NCI-H1436 treated with DMSO at 0.1 percent for 48 hours (cell line): ENCODE measurements around the gene DIS3.
"Not testable (repeated sequence)": the region's sequence is repeated elsewhere in the genome, so short reads cannot be mapped to it uniquely, and the experiment has no call there.

Experiments used
- DNase-seq: peaks from one replicate; lab custom pipeline; 2025; lab: John Stamatoyannopoulos, UW

DIS3 gene, protein sequence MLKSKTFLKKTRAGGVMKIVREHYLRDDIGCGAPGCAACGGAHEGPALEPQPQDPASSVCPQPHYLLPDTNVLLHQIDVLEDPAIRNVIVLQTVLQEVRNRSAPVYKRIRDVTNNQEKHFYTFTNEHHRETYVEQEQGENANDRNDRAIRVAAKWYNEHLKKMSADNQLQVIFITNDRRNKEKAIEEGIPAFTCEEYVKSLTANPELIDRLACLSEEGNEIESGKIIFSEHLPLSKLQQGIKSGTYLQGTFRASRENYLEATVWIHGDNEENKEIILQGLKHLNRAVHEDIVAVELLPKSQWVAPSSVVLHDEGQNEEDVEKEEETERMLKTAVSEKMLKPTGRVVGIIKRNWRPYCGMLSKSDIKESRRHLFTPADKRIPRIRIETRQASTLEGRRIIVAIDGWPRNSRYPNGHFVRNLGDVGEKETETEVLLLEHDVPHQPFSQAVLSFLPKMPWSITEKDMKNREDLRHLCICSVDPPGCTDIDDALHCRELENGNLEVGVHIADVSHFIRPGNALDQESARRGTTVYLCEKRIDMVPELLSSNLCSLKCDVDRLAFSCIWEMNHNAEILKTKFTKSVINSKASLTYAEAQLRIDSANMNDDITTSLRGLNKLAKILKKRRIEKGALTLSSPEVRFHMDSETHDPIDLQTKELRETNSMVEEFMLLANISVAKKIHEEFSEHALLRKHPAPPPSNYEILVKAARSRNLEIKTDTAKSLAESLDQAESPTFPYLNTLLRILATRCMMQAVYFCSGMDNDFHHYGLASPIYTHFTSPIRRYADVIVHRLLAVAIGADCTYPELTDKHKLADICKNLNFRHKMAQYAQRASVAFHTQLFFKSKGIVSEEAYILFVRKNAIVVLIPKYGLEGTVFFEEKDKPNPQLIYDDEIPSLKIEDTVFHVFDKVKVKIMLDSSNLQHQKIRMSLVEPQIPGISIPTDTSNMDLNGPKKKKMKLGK

DNA sequence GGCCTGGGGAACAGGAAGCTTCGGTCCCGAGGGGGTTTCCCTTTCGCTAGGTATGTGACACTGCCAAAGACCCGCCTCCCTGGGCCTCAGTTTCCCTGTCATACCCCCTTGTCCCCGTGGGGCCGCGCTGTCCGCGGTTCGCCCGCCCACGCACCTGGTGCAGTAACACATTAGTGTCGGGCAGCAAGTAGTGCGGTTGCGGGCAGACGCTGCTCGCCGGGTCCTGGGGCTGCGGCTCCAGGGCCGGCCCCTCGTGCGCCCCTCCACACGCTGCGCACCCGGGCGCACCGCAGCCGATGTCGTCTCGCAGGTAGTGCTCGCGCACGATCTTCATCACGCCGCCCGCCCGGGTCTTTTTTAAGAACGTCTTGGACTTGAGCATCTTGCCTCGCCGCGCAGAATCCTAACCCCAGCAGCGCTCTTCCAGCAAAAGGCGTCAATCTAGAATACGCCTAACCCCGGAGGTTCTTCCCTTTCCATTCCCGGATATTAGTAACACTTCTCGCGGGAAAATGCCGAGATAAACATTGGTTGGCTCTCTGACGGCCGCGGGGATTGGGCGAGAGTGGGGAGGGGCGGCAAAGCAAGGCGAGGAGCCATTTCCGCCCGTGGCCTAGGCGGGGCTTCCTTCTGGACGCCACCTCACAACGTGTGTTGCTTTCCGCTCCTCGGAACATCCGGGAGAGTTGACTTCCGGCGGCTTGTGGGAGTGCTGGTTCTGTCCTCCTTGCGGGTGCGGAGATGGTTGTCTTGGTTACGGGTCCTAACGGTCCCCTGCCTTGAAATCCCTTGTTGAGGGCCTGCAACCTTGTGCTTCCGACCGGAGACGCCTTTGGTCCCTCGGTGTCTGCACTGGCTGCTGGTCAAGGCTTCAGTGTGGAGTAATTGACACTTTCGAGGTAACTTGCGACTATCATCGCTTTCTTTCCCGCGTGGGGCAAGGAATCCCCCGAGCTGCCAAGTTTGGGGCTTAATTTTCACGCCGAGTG lies at the start of gene DIS3, which contains the start of gene PIBF1:
Gene DIS3 (minus strand): TSS at position 450 of the 989 bp plus-strand sequence. CDS start 68 bp downstream, at position 382.
Gene PIBF1 (plus strand): TSS at position 683 of the 989 bp plus-strand sequence. CDS start 1,337 bp downstream, outside the sequence.
- DNase-seq: peak; percentile 98

DNA sequence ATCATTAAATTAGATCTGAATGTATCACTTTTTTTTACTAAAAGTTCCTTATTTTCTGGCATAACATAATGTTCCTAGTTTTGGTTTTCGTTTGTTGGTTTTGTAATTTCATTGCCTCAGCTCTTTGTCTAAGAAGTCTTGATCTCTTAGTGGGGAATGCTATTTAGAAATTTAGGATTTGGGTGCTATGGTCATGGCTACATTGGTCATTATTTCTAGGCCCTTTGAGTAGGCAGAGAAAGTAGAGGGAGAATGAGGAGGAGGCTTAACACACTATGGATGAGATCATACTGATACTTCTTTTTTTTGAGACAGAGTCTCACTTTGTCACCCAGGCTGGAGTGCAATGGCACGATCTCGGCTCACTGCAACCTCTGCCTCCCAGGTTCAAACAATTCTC lies 42.0 kb upstream of the DIS3 start:
- no peak for DNase-seq

DNA sequence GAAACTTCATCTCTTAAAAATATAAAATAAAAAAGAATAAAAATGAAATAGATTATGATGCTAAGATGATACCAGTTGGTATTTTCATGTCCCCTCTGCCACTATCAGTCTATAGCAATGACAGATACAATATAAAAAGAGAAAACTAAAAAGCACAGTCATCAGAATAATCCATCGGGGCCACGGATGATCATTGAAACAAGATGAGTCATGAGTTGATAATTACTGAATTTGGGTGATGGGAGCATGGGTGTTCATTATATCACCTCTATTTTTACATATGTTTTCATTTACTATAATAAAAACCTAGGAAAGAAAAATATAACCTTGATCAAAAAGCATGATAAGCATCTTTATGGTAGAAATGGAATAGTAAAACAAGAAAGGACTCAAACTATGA lies 41.4 kb upstream of the DIS3 start:
- DNase-seq: no peak

DNA sequence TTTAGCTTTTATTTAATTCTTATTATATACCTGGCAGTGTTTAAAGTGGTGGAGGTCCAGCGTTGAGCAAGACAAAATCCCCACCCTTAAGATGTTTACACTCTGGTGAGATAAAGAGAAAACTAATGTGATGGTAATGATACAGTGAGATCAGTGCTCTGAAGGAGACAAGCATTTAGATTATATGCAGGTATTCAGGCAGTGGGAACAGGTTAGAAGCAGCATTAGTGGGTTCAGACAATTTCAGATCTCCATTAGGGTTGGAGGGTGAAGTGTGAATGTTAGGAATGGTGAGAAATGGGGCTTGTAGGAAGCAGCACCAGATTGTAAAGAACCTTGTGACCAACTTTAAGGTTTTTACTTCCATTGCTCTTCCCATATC lies 39.2 kb upstream of the DIS3 start:
- no peak for DNase-seq

DNA sequence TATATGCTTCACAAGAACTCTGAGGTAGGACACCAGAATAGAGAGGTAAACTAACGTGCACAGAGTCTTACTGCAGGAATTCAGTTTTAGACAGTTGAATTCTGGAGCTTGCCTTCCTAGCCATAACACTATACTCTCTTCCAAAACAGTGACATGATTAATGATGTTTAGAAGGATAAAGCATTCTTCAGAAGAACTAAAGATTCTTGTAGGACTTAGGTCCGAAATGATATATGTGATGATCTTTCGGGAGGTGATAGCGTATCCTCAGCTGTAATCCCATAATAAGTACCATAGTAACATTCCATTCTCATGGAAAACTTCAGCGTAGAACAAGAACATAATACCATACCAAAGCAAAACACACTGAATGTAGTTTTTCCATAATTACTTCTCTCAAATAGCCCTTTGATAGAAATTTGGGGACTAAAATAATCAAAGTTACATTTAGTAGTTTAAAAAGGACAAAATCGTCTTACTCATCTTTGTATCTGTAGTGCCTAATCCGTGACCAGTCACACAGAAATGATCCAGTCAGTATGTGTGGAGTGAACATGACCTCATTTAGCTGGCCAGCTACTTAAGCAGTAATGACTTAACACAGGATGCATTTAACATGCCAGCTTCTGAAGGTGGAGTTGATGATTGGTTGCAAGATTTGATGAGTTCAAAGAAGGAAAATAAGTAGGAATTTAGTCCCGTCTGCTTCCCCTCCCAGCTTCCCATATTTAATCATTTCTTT lies 38.6 kb upstream of the DIS3 start:
- no peak for DNase-seq

DNA sequence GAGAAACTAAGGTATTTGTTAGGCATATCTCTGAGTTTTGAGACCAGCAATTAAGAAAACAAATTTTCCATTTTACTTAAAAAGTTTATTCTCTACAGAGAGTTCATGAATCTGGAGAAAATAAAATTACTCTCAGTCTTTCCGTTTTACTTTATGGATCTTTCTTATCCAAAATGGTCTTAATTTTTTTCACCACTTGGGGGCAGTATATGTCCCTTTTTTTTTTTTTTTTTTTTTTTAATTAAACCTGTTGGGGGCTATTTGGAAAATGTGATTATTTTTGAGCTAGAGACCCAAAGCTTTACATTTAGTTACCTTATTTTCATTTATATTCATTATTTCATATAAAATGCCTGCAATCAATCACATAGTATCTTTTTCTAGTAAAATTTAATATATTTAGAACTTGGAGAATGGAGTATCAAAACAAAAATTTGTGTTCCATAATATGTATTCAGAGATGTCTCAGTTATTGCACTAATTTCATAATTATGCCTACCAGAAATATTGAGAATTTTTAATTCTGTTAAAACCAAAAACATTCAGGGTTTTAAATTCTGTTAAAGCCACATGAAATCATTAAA lies 27.3 kb upstream of the DIS3 start:
- DNase-seq: no peak

DNA sequence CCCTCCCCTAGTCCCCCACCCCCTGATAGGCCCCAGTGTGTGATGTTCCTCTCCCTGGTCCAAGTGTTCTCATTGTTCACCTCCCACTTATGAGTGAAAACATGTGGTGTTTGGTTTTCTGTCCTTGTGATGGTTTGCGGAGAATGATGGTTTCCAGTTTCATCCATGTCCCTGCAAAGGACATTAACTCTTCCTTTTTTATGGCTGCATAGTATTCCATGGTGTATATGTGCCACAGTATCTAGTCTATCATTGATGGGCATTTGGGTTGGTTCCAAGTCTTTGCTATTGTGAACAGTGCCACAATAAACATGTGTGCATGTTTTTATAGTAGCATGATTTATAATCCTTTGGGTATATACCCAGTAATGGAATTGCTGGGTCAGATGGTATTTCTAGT lies 24.8 kb upstream of the DIS3 start:
- DNase-seq: not testable (repeated sequence)

DNA sequence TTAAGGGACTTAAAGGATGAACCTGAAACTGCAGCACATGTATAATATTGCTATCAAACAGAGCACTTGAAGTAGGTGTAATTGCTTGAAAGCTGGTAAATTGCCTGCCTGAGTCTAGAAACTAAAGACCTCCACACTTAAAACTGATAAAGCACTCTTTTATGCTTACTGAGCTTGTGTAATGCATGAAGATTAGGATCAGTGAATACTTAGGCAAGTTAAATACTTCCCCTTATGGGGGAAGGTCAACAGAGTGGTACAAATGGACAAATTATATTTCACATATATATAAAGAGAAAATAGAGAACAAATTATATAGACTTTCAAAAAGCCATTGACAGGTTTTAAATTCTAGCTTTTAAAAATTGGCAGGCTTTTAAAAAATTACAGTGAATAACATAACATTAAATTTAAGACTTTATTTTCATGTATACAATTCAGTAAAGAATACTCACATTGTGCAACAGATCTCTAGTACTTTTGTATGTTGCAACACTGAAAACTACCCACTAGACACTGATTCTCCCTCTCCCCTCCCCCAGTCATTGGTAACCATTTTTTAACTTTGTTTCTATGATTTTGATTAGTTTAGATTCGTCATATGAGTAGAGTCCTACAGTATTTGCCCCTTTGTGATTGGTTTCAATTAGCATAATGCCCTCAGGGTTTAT lies 24.1 kb upstream of the DIS3 start:
- peak; percentile 86 for DNase-seq

DNA sequence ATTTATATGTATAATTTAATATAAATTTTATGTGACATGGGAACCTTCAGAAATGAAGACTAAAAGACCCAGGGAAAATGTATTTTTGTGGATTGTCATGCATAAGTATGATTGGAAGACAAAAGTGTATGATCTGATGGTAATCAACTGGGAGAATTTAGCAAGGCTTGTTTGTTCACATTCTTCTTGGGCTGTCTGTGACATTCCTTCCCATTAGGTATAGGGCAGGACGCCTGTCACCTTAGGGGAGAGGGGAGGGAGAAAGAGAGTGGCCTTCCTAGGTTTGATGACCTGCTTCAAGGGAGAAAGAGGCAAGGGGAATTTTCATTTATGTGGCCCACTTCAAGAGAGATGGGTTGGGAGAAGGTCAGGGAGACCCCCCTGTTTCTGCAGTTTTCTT lies 22.6 kb upstream of the DIS3 start:
- no peak for DNase-seq

DNA sequence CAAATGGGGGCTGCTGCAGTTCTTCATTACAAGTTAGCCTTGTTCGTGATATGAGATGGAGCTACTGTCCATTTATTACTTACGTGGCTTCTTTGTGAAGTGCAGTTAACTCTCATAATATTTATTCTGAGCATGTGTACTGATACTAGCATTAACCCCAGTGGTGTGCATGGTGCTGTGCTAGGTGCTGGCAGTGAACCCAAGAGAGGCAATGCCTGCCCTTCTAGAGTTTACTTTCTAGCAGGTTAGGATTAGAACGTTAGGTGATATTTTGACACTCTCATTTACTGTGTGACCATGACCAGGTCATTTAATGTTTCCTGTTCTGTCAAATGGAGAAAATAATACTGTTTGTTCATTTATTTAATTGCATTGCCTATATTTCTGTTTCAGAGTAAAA lies 17.1 kb upstream of the DIS3 start:
- no peak for DNase-seq

DNA sequence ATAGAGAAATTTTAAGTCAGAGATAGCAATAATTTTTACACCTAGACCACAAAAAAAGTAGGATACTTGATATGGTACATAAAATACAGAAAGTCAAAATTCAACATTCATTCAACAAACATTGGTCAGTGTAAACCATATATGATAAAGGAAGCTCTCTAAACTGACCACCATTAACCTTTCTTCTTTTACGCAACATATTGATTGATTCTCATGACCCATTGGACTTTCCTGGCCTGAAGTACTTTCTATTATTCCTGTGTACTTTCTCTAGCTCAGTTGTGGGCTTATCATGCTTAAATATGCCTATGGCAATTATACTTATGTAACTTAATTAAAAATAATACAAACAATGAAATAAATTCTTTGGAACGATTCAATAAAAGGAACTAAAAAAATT lies 10.9 kb upstream of the DIS3 start:
- no peak for DNase-seq

DNA sequence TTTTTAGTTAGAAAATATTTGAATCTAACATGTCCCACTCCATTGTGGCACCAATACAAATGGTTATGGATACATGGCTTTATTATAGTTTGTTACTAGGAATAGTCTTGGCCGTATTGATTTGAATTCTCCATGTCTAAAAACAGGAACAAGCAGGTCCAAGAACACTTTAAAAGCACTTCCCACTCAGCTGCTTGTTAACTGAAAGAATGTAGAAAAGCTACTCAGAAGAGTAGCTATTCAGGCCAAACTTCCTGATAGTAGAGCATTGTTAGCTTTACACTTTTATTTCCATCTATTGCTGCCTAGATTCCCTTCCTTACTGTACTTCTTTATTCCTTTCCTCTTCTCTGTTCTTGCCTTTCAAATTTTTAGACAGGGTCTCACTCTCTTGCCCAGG lies 7.1 kb upstream of the DIS3 start:
- no peak for DNase-seq

DNA sequence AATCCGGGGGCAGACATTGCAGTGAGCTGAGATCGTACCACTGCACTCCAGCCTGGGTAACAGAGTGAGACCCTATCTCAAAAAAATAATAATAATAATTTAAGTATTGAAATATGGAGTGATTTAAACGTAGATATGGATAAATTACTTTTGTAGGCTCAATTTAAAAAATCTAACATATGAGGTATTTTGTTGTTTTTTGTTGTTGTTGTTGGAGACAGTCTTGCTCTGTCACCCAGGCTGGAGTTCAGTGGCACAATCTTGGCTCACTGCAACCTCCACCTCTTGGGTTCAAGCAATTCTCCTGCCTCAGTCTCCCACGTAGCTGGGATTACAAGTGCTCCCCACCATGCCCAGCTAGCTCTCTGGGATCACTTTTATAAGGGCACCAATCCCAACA lies 3.0 kb upstream of the DIS3 start:
- DNase-seq: not testable (repeated sequence)

DNA sequence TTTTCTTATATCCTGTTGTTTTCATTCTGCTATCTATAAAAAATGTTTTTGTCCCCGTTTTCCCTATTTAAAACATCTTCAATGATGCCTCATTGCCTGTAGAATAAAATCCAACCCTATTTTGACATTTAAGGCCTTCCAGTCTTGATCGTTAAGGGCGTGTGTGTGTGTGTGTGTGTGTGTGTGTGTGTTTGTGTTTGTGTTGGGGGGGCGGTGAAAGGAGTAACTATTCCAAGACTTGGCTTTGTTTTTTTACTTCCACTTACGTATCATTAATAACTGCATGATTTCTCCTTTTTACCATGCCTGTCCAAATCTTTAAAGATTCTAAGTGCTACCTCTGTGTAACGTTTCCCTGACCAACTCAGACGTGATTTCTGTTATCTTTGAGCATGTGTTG lies 1.0 kb upstream of the DIS3 start:
- DNase-seq: no peak

DNA sequence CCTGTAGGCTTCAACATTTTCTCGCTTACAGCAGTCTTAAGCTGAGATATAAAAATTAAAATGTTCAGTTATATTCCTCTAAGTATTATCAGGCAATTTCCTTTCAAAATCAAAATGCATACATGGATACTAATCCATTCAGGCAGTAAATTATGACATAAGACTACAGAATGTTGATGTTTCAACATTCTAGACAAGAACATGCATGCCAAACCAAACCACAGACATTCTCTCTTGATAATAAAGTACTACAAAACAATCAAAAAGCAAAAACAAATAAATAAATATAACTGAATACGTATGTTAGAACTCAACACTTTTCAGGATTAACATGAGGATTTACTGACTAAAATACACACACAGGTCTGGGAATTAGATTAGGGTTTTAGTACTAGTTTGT lies 7.7 kb downstream of the DIS3 start:
- DNase-seq: no peak

DNA sequence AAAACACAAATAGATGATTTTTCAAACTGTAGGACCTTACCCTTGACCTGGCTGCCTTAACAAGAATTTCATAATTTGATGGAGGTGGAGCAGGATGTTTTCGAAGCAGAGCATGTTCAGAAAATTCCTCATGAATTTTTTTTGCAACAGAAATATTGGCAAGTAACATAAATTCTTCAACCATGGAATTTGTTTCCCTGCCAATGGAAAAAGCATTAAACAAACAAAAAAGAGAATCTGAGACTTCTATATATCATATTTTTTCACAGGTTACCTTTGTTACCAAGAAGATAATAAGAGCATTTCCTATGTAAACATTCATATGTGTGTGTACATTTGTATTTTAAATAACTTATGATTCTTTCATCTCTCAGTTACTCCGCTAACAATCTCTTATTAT lies 18.3 kb downstream of the DIS3 start:
- DNase-seq: no peak

DNA sequence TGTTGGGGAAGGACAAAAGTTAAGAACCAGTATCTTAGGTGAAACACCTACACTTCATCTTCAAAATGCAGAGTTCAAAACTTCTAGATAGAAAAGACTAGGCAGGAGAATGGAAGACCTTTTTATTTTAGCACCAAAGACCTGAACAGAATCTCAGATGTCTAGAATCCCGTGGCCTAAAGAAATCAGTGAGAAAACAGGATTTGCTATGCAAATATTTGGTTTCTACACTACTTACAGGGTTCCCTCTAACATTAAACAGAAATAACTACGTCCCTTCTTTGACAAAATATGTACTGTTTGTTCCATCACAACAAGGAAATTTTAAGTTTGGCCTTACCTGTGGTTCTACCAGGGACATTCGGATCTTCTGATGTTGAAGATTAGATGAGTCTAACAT lies 21.5 kb downstream of the DIS3 start:
- DNase-seq: no peak

DNA sequence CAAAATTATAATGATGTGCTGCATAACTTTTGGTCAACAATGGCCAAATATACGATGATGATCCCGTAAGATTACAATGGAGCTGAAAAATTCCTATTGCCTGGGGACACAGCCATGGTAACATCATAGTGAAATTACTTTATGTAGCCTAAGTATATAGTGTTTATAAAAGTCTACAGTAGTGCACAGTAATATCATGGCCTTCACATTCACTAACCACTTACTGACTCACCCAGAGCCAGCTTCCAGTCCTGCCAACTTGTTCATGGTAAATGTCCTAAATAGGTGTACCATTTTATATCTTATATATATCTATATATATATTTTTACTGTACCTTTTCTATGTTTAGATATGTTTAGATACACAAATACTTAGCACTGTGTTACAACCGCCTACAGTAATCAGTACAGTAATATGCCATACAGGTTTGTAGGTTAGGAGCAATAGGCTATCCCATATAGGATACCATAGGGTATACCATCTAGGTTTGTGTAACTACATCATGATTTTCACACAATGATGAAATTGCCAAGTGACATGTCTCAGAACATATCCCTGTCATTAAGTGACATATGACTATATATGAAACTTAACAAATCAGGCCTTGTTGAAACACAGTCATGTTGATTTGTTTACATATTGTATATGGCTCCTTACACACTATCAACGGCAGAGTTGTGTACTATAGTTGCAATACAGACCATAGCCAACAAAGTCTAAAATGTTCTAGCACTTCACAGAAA lies 23.7 kb downstream of the DIS3 start:
- no peak for DNase-seq

DNA sequence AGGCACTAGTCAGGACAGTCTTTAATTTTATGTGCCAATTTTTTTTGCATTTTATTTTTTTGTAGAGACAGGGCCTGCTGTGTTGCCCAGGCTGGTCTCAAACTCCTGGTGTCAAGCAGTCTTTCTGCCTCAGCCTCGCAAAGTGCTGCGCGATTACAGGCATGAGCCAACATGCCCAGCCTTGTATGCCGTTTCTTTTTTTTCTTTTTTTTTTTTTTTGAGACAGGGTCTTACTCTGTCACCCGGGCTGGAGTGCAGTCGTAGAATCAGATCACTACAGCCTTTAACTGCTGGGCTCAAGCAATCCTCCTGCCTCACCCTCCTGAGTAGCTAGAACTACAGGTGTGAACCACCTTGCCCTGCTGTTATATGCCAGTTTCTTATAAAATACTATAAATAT lies 27.6 kb downstream of the DIS3 start:
- no peak for DNase-seq
